HT-29 (cell line): Measurements from ENCODE around the gene AOPEP. TPM values are rescaled to one million over a fixed set of nuclear protein-coding genes. Genes with fewer than 3 reads are reported as not detected.
"Not testable (repeated sequence)": the region's sequence is repeated elsewhere in the genome, so short reads cannot be mapped to it uniquely, and the experiment has no call there.

Experiments
- DNase-seq: peaks from one replicate; pipeline ENCODE4 v3.0.0-alpha.2; 2015; ENCODE audit warnings: low spot score
- total RNA-seq: library from RNA; depleted of rRNA; stranded (reverse); fragments of >200 nt; shearing (Covaris generic); gene quantifications from 2 replicates; pipeline ENCODE4 v1.2.3, GENCODE V29; 2014

Gene AOPEP
- total RNA-seq, 1 experiment from 2014 or later, result 19.9 TPM

DNA sequence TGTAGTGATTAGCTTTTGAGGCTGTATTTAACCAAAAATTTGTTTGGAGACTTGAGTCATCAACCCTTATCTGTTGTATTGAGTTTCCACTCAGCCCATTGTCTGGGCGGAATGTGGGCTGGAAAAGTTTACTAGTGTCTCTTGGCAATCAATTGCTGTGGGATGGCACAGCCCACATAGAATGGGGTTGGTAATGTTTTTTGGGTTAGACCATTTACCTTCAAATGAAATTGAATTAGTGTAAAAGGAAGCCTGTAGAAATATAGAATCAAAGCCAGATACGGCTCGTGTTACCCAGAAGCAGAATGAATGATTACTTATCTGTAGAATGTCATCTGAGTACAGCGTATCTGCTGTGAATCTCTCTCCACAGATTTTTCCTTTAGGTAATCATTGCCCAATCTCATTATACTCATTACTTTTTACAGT, 142.9 kb downstream of the AOPEP start:
- no peak for DNase-seq

- no peak for DNase-seq
These were observed 143.9 kb downstream of the AOPEP start for GRCh38 chr9:94870465-94870792.

DNA sequence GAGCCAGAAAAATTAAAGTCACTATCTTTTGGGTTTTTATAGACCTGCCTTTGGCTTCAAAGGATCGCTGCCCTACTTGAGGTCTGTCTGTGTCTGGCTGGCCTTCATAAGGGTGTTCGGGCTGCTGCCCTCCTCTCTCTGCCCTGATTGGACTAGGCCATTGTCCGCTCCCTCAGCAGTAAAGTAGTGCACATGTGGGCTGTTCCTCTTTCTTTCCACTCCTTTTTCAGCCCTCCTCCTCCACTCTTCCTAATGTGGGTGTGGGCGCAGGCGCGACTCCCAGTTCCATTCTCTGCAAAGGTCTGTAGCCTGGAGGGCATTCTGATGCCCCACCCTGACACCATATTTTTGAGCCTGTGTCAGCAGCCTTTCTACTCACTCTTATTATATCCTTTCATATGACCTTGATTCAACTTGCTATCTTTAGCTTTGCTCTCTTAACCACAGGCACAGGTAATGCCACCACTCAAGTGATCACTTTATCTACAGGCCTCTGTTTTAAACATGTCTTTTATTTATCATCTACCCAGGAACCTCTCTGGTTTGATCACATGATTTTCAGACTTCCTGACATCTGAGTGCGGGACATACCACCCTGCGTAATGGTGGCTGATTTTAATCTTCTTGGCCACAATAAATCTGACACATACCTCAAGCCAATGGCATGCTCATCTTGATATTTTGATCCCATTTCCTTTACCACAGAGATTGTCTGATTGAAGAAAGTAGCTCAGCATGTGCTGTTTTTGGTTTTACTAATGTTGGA, 144.5 kb downstream of the AOPEP start:
- DNase-seq, result no peak

- DNase-seq, result no peak
These were observed 145.8 kb downstream of the AOPEP start for GRCh38 chr9:94872083-94872833.

DNA sequence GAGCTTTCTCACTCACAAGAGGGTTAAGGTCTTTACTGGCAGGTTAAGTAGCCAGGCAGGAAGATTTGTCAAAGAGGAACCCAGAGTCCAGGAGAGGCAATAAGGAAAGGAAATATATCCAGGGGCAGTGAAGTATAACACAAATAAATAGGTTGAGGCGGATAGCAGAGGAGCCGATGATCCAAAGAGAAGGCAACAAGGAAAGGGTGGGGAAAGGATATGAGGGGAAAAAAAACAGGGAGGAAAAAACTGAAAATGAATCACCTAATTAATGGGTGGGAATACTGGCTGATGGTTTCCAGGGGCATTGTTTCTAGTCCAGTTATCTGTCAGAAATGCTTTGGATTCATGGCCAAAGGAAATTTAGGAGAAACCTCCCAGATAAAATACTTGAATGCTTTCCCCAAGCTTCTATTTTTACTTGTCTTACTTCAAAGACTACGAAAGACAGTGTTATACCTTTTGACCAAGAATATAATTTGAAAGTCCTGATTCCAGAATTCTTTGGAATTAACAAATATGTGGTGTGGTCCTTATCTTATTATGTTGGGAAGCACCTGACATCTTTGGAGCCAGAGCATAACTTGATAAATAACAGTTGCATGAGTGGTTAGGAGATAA, 146.5 kb downstream of the AOPEP start:
- DNase-seq, result no peak

DNA sequence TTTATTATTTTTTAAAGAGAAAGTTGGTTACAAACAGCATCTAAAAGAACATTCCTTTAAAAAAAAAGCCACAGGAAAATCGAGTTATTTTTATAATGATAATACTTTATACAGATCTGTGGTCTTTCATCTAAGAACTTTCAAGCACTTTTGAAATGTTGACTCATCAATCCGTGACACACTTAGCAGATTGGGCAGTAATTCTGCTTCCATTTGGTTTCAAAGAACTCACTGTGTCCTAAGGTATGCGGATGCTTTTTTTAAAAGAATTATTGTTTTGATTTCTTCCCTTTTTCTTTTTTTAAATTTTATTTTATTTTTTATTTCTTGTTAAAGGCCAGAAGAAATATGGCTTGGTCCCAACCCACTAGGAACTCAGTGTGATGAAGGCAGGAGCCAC, 147.8 kb downstream of the AOPEP start:
- DNase-seq, result no peak

DNA sequence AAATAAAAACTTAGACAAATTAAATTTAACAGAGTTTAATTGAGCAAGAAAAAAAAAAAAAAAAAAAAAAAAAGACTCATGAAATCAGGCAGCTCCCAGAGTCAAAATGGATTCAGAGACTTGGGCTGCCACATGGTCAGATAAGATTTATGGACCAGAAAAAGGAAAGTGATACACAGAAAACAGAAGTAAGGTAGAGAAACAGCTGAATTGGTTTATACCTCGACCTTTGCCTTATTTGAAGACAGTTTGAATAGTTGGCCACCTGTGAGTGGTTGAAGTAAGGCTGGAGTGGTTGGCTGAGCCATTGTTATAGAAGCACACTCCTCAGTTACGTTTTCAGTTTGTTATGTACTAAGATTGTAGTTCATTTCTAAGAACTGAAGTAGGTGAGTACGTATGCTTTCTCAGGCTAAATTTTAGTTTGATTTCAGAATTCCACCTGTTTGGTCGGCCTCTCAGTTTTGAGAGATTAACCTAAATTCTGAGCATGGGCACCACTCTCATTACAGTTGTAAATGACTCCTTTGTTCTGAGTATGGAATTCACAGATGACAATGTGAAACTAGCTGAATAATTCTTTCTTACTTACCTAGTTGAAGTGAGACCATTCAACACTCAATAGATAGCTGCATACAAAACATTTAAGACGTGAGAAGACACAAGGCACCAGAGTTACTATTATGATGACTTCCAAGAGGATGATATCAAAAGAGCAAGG, 149.0 kb downstream of the AOPEP start:
- no peak for DNase-seq

- DNase-seq, result not testable (repeated sequence)
These were observed 152.3 kb downstream of the AOPEP start for GRCh38 chr9:94878804-94879203.

DNA sequence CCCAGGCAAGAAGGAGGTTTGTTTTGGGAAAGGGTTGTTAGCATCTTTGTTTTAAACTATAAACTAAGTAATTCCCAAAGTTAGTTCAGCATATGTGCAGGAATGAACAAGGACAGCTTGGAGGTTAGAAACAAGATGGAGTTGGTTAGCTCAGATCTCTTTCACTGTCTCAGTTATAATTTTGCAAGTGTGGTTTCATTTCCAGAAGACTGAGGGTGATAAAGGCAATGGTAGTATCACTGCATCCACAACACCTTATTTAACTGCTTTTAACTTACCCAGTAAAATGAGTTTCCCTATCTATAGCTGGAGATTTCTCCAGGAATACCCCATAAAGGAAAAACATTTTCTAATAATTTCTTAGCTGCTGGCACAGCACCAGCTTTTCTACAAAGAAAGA, 152.7 kb downstream of the AOPEP start:
- no peak for DNase-seq

GRCh38 chr9:94881023-94881422, 154.5 kb downstream of the AOPEP start:
- DNase-seq, result no peak

GRCh38 chr9:94881454-94881853, 155.0 kb downstream of the AOPEP start:
- DNase-seq, result no peak

GRCh38 chr9:94881940-94882339, 155.4 kb downstream of the AOPEP start:
- no peak for DNase-seq

- no peak for DNase-seq
These were observed 156.6 kb downstream of the AOPEP start for GRCh38 chr9:94882966-94883641.

DNA sequence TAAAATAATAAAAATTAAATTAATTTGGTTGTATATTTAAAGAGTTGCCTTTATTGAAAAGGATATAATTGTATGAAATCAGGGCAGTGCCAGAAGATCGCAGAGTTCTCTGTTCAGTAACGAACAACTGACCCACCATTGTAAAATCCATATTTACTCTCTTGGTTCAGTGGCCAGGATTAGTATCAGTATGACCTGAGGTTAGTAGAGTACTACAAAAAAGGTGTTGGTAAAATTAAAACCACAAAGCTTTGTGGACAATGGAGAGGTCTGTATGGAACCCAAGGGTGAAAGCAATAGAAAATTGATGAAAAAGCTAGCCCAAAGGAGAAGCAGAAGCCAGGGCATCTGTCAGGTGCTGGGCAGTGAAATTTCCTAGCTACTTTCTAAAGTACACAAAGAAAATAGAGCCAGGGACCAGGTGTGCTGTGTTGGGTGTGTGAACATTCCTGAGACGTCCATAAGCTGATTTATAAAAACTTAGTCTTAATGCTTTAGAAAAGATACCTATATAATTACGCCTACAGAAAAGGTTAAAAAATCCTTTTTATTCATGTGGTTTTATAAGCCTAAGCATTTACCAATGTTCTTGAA, 159.5 kb downstream of the AOPEP start:
- no peak for DNase-seq

DNA sequence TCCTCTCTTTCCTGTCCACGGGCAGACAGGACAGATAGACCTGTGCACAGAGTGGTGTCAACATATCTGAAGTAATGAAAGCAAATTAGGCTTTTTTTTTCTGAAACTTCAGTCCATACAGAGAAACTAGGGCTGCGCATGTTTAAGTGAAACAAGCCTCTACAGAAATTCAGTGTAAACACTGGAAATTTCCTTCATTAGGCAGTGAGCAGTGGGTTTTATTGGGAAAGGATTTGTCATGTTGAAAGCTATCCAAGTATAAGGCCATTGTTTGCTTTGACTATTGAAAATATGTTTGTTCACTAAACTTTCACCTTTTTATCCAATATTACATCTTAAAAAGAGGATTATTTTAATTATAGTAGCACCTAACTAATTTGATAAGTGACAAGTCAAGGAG, 161.2 kb downstream of the AOPEP start:
- DNase-seq, result no peak

GRCh38 chr9:94888775-94889174, 162.3 kb downstream of the AOPEP start:
- DNase-seq, result no peak

DNA sequence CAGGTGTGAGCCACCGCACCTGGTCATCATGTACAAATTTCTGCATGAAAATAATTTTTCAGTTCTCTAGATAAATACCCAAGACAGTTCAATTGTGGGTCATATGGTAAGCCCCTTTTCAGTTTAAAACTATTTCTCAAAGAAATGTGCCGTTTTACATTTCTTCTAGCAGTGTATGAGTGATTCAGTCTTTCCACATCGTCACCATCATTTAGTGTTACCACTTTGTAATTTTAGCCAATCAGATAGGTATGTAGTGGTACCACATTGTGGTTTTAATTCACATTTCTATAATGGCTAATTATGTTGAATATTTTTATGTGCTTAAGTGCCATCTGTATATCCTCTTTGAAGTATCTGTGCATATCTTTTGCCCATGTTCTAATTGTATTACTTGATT, 163.1 kb downstream of the AOPEP start:
- DNase-seq, result no peak

DNA sequence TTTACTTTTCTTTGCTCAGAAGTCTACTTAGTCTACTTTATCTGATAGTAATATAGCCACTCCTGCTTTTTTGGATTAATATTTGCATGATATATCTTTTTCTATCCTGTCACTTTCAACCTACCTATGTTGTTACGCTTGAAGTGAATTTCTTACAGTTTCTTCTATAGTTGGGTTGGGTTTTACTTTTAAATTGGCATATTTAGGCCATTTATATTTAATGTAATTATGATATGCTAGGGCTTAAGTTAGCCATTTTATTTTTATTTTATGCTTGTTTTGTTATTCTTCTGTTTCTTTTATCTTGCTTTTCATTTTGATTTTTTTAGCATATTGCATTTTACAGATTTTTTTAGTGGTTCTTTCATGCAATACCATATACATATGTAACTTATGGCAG, 164.7 kb downstream of the AOPEP start:
- no peak for DNase-seq

DNA sequence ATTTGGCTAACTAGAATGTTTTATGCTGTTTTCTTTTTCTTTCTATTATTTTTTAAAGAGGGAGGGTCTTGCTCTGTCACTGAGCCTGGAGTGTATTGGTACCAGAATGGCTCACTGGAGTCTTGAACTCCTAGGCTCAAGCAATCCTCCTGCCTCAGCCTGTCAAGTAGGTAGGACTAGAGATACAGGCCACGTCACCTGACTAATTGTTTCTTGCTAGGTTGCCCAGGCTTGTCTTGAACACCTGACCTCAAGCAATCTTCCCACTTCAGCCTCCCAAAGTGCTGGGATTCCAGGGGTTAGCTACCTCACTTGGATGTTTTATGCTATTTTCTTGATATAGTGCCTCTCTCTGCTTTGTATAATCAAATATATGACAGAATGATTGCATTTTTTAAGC, 166.2 kb downstream of the AOPEP start:
- DNase-seq, result no peak

GRCh38 chr9:94894094-94894699, 167.7 kb downstream of the AOPEP start:
- DNase-seq, result no peak

DNA sequence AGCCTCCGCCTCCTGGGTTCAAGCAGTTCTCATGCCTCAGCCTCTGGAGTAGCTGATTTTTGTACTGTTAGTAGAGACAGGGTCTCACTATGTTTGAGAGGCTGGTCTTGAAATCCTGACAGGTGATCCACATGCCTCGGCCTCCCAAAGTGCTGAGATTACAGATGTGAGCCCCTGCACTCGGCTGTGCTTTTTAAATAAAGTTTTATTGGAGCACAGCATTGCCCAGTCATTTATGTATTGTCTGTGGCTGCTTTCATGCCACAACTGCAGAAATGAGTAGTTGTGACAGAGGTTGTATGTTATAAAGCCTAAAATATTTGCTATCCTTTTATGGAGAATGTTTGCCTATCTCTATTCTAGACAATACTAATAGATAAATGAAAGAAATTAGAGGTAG, 169.2 kb downstream of the AOPEP start:
- DNase-seq, result no peak
